Activated CD4-positive, alpha-beta memory T cell treated with anti-CD3 and anti-CD28 coated beads, Interleukin-2, amount 10 ng/mL, durations not matched to agents 7 days and 5 days (primary cell): Measurements from ENCODE around the gene RSRP1. TPM values are rescaled to one million over a fixed set of nuclear protein-coding genes. Genes with fewer than 3 reads are reported as not detected.

Experiments
- CTCF ChIA-PET: fragments of 350-600 bp; sonication (Branson Sonifier 250); formaldehyde crosslinking; loops from one replicate; lab custom pipeline; 2021; ENCODE audit warnings: antibody characterized with exemption, inconsistent platforms; lab: Charles Lee
- POLR2A ChIA-PET: fragments of 350-600 bp; sonication (Branson Sonifier 250); formaldehyde crosslinking; loops from one replicate; lab custom pipeline; 2021; ENCODE audit warnings: antibody characterized with exemption; lab: Charles Lee
- DNase-seq: peaks from one replicate; pipeline ENCODE4 v3.0.0-alpha.2; 2020
- H3K27ac Mint-ChIP-seq: one replicate; pipeline ENCODE4 v1.8.0; 2021; ENCODE audit warnings: mild to moderate bottlenecking, mixed read lengths
- H3K27me3 Mint-ChIP-seq: one replicate; pipeline ENCODE4 v1.8.0; 2021; ENCODE audit warnings: mixed read lengths
- H3K36me3 Mint-ChIP-seq: one replicate; pipeline ENCODE4 v1.8.0; 2021; ENCODE audit warnings: low read depth, mixed read lengths
- H3K4me1 Mint-ChIP-seq: one replicate; pipeline ENCODE4 v1.8.0; 2021; ENCODE audit warnings: mixed read lengths
- H3K4me3 Mint-ChIP-seq: one replicate; pipeline ENCODE4 v1.8.0; 2021; ENCODE audit warnings: mild to moderate bottlenecking, mixed read lengths
- H3K9me3 Mint-ChIP-seq: one replicate; pipeline ENCODE4 v1.8.0; 2021; ENCODE audit warnings: mixed read lengths
- total RNA-seq, 2 experiments: library from RNA; stranded (reverse); gene quantifications; one replicate each; pipeline ENCODE4 v1.2.3, GENCODE V29; 2021

RSRP1 gene
- total RNA-seq, 2 experiments from 2014 or later = 236 to 237 TPM

GRCh38 chr1:25232027-25232865 is 15.0 kb downstream of the RSRP1 start, which contains the start of gene SYF2:
Gene SYF2 (minus strand): TSS chr1:25232502. CDS start chr1:25232467, 35 bp downstream.
- DNase-seq = peak; percentile 90
- Mint-ChIP-seq H3K27me3 (no peaks in the 10 kb centered on the region), H3K27ac (no peak within 1 kb of the TSS), H3K36me3 (peaks cover 33% of the 10 kb centered on the region), H3K4me1 (peaks cover 37% of the 10 kb centered on the region), H3K9me3 (no peaks in the 10 kb centered on the region), H3K4me3 (no peak within 1 kb of the TSS)
- ChIA-PET POLR2A (interaction anchor here (0.7 to 3.9 kb wide), 34 partner anchors 8 to 1273 kb away, joined by 3 to 157 read pairs (median 4); partner anchors contain the start of genes LDLRAP1, MACO1, MTFR1L and PNRC2), CTCF (interaction anchor here (0.8 to 1.5 kb wide), 9 partner anchors 8 to 590 kb away, joined by 3 to 6 read pairs (median 3); partner anchors contain the start of gene RSRP1)

- ChIA-PET POLR2A (interaction anchor here (1.1 kb wide), 1 partner anchor 9 kb away, joined by 3 read pairs; the partner anchor contains the start of gene SYF2), CTCF (no interaction called here)
- Mint-ChIP-seq H3K4me1 (peaks cover 11% of the 10 kb centered on the region), H3K36me3 (peaks cover 50% of the 10 kb centered on the region), H3K9me3 (no peaks in the 10 kb centered on the region), H3K27me3 (no peaks in the 10 kb centered on the region), H3K27ac (no peak overlapping the region), H3K4me3 (no peak overlapping the region)
- DNase-seq = no peak
These were observed 23.8 kb downstream of the RSRP1 start for GRCh38 chr1:25223471-25223870.

- H3K36me3 Mint-ChIP-seq = peaks cover 46% of the 10 kb centered on the region
- CTCF ChIA-PET = no interaction called here
These were observed 24.6 kb downstream of the RSRP1 start for GRCh38 chr1:25222606-25223005.

GRCh38 chr1:25220666-25221065 is 26.6 kb downstream of the RSRP1 start:
- Mint-ChIP-seq H3K36me3 (peaks cover 33% of the 10 kb centered on the region), H3K9me3 (no peaks in the 10 kb centered on the region), H3K27ac (no peak overlapping the region), H3K4me1 (peaks cover 2% of the 10 kb centered on the region), H3K27me3 (no peaks in the 10 kb centered on the region), H3K4me3 (no peak overlapping the region)
- ChIA-PET POLR2A (no interaction called here), CTCF (interaction anchor here (1.0 kb wide), 1 partner anchor 17 kb away, joined by 3 read pairs; no protein-coding TSS in a partner anchor)
- DNase-seq = no peak

More at GRCh38 chr1:25222606-25223005, 24.6 kb downstream of the RSRP1 start:
- Mint-ChIP-seq H3K4me3 (no peak overlapping the region), H3K9me3 (no peaks in the 10 kb centered on the region), H3K4me1 (peaks cover 6% of the 10 kb centered on the region), H3K27ac (no peak overlapping the region), H3K27me3 (no peaks in the 10 kb centered on the region)
- DNase-seq = no peak
- POLR2A ChIA-PET = interaction anchor here (1.9 kb wide), 1 partner anchor 9 kb away, joined by 7 read pairs; the partner anchor contains the start of gene SYF2

GRCh38 chr1:25219661-25220251 is 27.5 kb downstream of the RSRP1 start:
- Mint-ChIP-seq H3K4me1 (peaks cover 2% of the 10 kb centered on the region), H3K36me3 (peaks cover 29% of the 10 kb centered on the region), H3K27ac (no peak overlapping the region), H3K4me3 (no peak overlapping the region), H3K9me3 (no peaks in the 10 kb centered on the region), H3K27me3 (no peaks in the 10 kb centered on the region)
- CTCF ChIA-PET = interaction anchor here (1.0 kb wide), 1 partner anchor 16 kb away, joined by 3 read pairs; no protein-coding TSS in a partner anchor
- DNase-seq = no peak
- POLR2A ChIA-PET = interaction anchor here (1.6 kb wide), 1 partner anchor 12 kb away, joined by 11 read pairs; the partner anchor contains the start of gene SYF2

- ChIA-PET POLR2A (interaction anchor here (0.7 kb wide), 1 partner anchor 15 kb away, joined by 3 read pairs; the partner anchor contains the start of gene SYF2), CTCF (no interaction called here)
- Mint-ChIP-seq H3K9me3 (no peaks in the 10 kb centered on the region), H3K36me3 (peaks cover 16% of the 10 kb centered on the region), H3K27ac (no peak overlapping the region), H3K4me1 (peaks cover 2% of the 10 kb centered on the region), H3K4me3 (no peak overlapping the region), H3K27me3 (no peaks in the 10 kb centered on the region)
- no peak for DNase-seq
These were observed 29.5 kb downstream of the RSRP1 start for GRCh38 chr1:25217598-25218232.

GRCh38 chr1:25217015-25217414 is 30.2 kb downstream of the RSRP1 start:
- Mint-ChIP-seq H3K27ac (no peak overlapping the region), H3K4me3 (no peak overlapping the region), H3K9me3 (no peaks in the 10 kb centered on the region), H3K36me3 (peaks cover 11% of the 10 kb centered on the region), H3K27me3 (peaks cover 2% of the 10 kb centered on the region), H3K4me1 (peaks cover 2% of the 10 kb centered on the region)
- no peak for DNase-seq
- POLR2A ChIA-PET = interaction anchor here (0.7 kb wide), 1 partner anchor 15 kb away, joined by 3 read pairs; the partner anchor contains the start of gene SYF2
- CTCF ChIA-PET = interaction anchor here (1.6 kb wide), 1 partner anchor 11 kb away, joined by 4 read pairs; no protein-coding TSS in a partner anchor

GRCh38 chr1:25216123-25216522 is 31.1 kb downstream of the RSRP1 start:
- Mint-ChIP-seq H3K27me3 (peaks cover 6% of the 10 kb centered on the region), H3K27ac (no peak overlapping the region), H3K36me3 (peaks cover 5% of the 10 kb centered on the region), H3K4me3 (no peak overlapping the region), H3K9me3 (no peaks in the 10 kb centered on the region), H3K4me1 (peaks cover 2% of the 10 kb centered on the region)
- no peak for DNase-seq
- ChIA-PET CTCF (interaction anchor here (0.8 to 1.6 kb wide), 2 partner anchors 11 to 369 kb away, joined by 3 to 4 read pairs; no protein-coding TSS in a partner anchor), POLR2A (no interaction called here)

GRCh38 chr1:25212725-25213124 is 34.5 kb downstream of the RSRP1 start:
- H3K36me3 Mint-ChIP-seq = no peaks in the 10 kb centered on the region
- H3K4me3 Mint-ChIP-seq = no peak overlapping the region
- no peak for DNase-seq
- H3K27me3 Mint-ChIP-seq = peaks cover 15% of the 10 kb centered on the region
- no peak overlapping the region for H3K27ac Mint-ChIP-seq
- H3K4me1 Mint-ChIP-seq = peaks cover 2% of the 10 kb centered on the region
- H3K9me3 Mint-ChIP-seq = no peaks in the 10 kb centered on the region
- ChIA-PET CTCF (interaction anchor here (1.3 kb wide), 1 partner anchor 8 kb away, joined by 5 read pairs; no protein-coding TSS in a partner anchor), POLR2A (no interaction called here)

GRCh38 chr1:25210728-25211127 is 36.5 kb downstream of the RSRP1 start:
- Mint-ChIP-seq H3K4me1 (no peaks in the 10 kb centered on the region), H3K27me3 (peaks cover 18% of the 10 kb centered on the region), H3K36me3 (no peaks in the 10 kb centered on the region), H3K9me3 (no peaks in the 10 kb centered on the region), H3K27ac (no peak overlapping the region), H3K4me3 (no peak overlapping the region)
- no peak for DNase-seq
- POLR2A ChIA-PET = no interaction called here
- CTCF ChIA-PET = no interaction called here

GRCh38 chr1:25209516-25209915 is 37.7 kb downstream of the RSRP1 start:
- Mint-ChIP-seq H3K9me3 (no peaks in the 10 kb centered on the region), H3K4me3 (no peak overlapping the region), H3K27me3 (peaks cover 26% of the 10 kb centered on the region), H3K4me1 (no peaks in the 10 kb centered on the region), H3K27ac (no peak overlapping the region), H3K36me3 (no peaks in the 10 kb centered on the region)
- DNase-seq = no peak
- POLR2A ChIA-PET = no interaction called here
- CTCF ChIA-PET = no interaction called here

- H3K4me1 Mint-ChIP-seq = no peaks in the 10 kb centered on the region
- no peak for DNase-seq
- no peaks in the 10 kb centered on the region for H3K36me3 Mint-ChIP-seq
- ChIA-PET CTCF (no interaction called here), POLR2A (no interaction called here)
- H3K4me3 Mint-ChIP-seq = no peak overlapping the region
- H3K27ac Mint-ChIP-seq = no peak overlapping the region
- peaks cover 26% of the 10 kb centered on the region for H3K27me3 Mint-ChIP-seq
- H3K9me3 Mint-ChIP-seq = no peaks in the 10 kb centered on the region
These were observed 38.6 kb downstream of the RSRP1 start for GRCh38 chr1:25208561-25209222.
